ENCODE measurements around the gene ALDH1B1. TPM values are rescaled to one million over a fixed set of nuclear protein-coding genes. Genes with fewer than 3 reads are reported as not detected.

ALDH1B1 gene
- total RNA-seq, 1 donor from 2014 or later, result 9.0 TPM

GRCh38 chr9:38441347-38442085 is 49.0 kb downstream of the ALDH1B1 start:
- H3K27me3 Mint-ChIP-seq, result peaks cover 29% of the 10 kb centered on the region
- TF ChIP-seq CTCF (IDR thresholded peaks at IDR 0.05), result no peak
- ChIA-PET CTCF (no interaction called here), POLR2A (no interaction called here)
- no peaks in the 10 kb centered on the region for H3K36me3 Mint-ChIP-seq (ENCODE audit: low read depth)
- ATAC-seq (ENCODE audit: low read depth) (no peak), DNase-seq (no peak)
- H3K9me3 Mint-ChIP-seq, result peaks cover 5% of the 10 kb centered on the region
- H3K4me1 Mint-ChIP-seq, result peaks cover 10% of the 10 kb centered on the region
- intact Hi-C loops (cut with micrococcal nuclease), result no loop called here
- H3K27ac Mint-ChIP-seq, result no peak overlapping the region
- no peak overlapping the region for H3K4me3 Mint-ChIP-seq

GRCh38 chr9:38442473-38443096 is 50.1 kb downstream of the ALDH1B1 start:
- H3K27ac Mint-ChIP-seq, result no peak overlapping the region
- ChIA-PET POLR2A (no interaction called here), CTCF (no interaction called here)
- TF ChIP-seq CTCF (IDR thresholded peaks at IDR 0.05), result no peak
- intact Hi-C loops (cut with micrococcal nuclease), result no loop called here
- DNase-seq, result no peak
- no peaks in the 10 kb centered on the region for H3K36me3 Mint-ChIP-seq (ENCODE audit: low read depth)
- no peak overlapping the region for H3K4me3 Mint-ChIP-seq
- H3K27me3 Mint-ChIP-seq, result peaks cover 31% of the 10 kb centered on the region
- no peak for ATAC-seq (ENCODE audit: low read depth)
- peaks cover 5% of the 10 kb centered on the region for H3K9me3 Mint-ChIP-seq
- peaks cover 8% of the 10 kb centered on the region for H3K4me1 Mint-ChIP-seq

GRCh38 chr9:38443181-38443580 is 50.7 kb downstream of the ALDH1B1 start:
- DNase-seq (no peak), ATAC-seq (ENCODE audit: low read depth) (no peak)
- no peak overlapping the region for H3K27ac Mint-ChIP-seq
- peaks cover 34% of the 10 kb centered on the region for H3K27me3 Mint-ChIP-seq
- H3K4me3 Mint-ChIP-seq, result no peak overlapping the region
- TF ChIP-seq CTCF (IDR thresholded peaks at IDR 0.05), result no peak
- peaks cover 5% of the 10 kb centered on the region for H3K9me3 Mint-ChIP-seq
- no peaks in the 10 kb centered on the region for H3K36me3 Mint-ChIP-seq (ENCODE audit: low read depth)
- POLR2A ChIA-PET, result no interaction called here
- H3K4me1 Mint-ChIP-seq, result peaks cover 8% of the 10 kb centered on the region
- intact Hi-C loops (cut with micrococcal nuclease), result no loop called here
- CTCF ChIA-PET, result no interaction called here

- Mint-ChIP-seq H3K36me3 (ENCODE audit: low read depth) (no peaks in the 10 kb centered on the region), H3K27ac (no peak overlapping the region), H3K4me1 (peaks cover 8% of the 10 kb centered on the region), H3K4me3 (no peak overlapping the region), H3K27me3 (peaks cover 34% of the 10 kb centered on the region), H3K9me3 (peaks cover 5% of the 10 kb centered on the region)
- POLR2A ChIA-PET, result no interaction called here
- ATAC-seq (ENCODE audit: low read depth) (no peak), DNase-seq (no peak)
- CTCF ChIA-PET, result no interaction called here
- TF ChIP-seq CTCF (IDR thresholded peaks at IDR 0.05), result no peak
- intact Hi-C loops (cut with micrococcal nuclease), result no loop called here
Measured at GRCh38 chr9:38443597-38443996, 51.1 kb downstream of the ALDH1B1 start.

- ChIA-PET POLR2A (no interaction called here), CTCF (no interaction called here)
- Mint-ChIP-seq H3K4me3 (no peak overlapping the region), H3K27me3 (peaks cover 37% of the 10 kb centered on the region), H3K36me3 (ENCODE audit: low read depth) (no peaks in the 10 kb centered on the region), H3K9me3 (peaks cover 5% of the 10 kb centered on the region), H3K4me1 (peaks cover 8% of the 10 kb centered on the region), H3K27ac (no peak overlapping the region)
- no peak for TF ChIP-seq CTCF (IDR thresholded peaks at IDR 0.05)
- DNase-seq (no peak), ATAC-seq (ENCODE audit: low read depth) (peak; percentile 31)
- intact Hi-C loops (cut with micrococcal nuclease), result no loop called here
Measured at GRCh38 chr9:38445154-38446043, 52.9 kb downstream of the ALDH1B1 start.
